H1 (cell line): Measurements from ENCODE around the gene EZH1.

Experiments used
- EGR1 ChIP-seq: IDR thresholded peaks from 2 replicates; pipeline ENCODE4 v1.6.1; 2011; ENCODE audit warnings: low read depth, low read length, borderline replicate concordance
- GABPA ChIP-seq: IDR thresholded peaks from 2 replicates; pipeline ENCODE4 v1.6.1; 2011; ENCODE audit warnings: mild to moderate bottlenecking, low read length, moderate library complexity, borderline replicate concordance; ENCODE audit not compliant: insufficient read depth
- RBBP5 ChIP-seq: IDR thresholded peaks from 2 replicates; pipeline ENCODE4 v1.7.1; 2012; ENCODE audit warnings: low read depth, mild to moderate bottlenecking, inconsistent platforms, low read length, moderate library complexity, borderline replicate concordance
- TBP ChIP-seq: IDR thresholded peaks from 2 replicates; pipeline ENCODE4 v1.6.1; 2011; ENCODE audit warnings: low read depth, low read length, improper control_type of control experiment

DNA sequence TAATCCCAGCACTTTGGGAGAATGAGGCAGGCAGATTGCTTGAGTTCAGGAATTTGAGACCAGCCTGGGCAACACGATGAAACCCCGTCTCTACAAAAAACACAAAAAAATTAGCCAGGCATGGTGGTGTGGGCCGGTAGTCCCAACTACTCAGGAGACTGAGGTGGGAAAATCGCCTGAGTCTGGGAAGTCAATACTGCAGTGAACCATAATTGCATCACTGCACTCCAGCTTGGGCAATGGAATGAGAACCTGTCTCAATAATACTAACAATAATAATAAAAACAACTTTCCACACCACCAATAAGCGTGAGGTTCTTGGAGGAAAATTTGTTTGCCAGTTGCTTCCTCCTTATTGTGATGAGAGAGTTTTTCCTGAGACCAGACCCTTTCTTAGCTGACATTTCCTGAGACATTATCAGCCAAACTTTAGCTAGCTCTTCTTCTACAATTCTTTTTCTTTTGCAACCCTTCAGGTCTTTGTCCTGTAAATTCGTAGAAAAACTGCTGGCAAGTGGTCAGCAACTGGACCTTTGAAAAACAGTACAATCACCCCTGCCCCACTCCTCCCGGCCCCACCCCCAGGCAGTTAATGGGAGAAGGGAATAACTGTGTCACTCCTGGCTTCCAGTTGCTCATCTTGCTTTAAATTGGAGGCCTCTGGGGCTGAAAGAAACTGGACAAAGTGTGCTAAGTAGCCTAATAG, 3.5 kb upstream of the EZH1 start:
- TF ChIP-seq TBP: no peak
- no peak for TF ChIP-seq RBBP5
- no peak for TF ChIP-seq GABPA
- TF ChIP-seq EGR1: no peak
